Activated T-helper 9 cell treated with anti-CD3 and anti-CD28 coated beads, Interleukin-2, amount 50 U/mL, for 16 hours (primary cell): ENCODE results near the gene PTPRN.

Source experiments
- DNase-seq: peaks from one replicate; pipeline ENCODE4 v3.0.0-alpha.2; 2020; ENCODE audit warnings: low read depth

PTPRN gene

DNA sequence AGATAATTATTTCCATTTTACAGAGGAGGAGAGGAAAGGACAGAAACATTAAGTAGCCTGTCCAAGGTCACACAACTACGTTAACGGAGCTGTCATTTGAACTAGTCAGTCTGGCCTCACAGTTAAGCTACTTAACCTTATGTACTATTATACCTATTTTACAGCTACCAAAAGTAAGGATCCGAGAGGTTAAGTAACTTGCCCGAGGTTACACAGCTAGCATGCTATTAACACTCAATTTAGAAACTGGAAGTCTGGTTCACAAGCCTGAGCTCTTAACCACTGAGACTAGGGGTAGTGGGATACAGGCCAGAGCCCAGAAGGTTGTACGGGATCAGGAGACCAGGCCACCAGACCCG lies 64.4 kb downstream of the PTPRN start:
- no peak for DNase-seq

DNA sequence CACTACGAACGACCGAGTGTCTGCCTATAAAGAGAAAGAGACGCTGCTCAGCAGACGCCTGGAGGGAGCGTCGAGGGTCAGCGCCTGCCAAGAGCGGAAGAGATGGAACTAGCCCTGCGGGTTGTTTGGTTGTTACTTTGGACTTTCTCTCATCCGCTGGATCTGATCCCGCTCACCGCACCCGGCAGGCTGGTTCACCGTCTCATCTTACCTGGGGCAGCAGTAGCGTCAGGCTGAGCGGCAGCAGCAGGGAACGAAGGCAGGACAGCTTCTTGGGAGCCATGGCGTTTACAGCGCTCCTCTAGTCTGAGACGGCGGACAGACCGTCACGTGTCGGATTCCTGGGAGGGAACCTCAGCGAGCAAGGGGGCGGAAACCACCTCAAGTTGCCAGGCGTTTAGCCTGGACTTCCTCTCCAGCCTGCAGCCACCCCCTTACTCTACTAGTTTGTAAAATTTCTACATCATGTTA lies 65.9 kb downstream of the PTPRN start:
- no peak for DNase-seq
